Amygdala (tissue), 56 donors: ENCODE results near the gene TGM3.

Experiments used
- DNase-seq, 56 donors: peaks; one replicate each; lab custom pipeline; 2025; lab: John Stamatoyannopoulos, UW

TGM3 gene

GRCh38 chr20:2335096-2335870 lies 39.5 kb downstream of the TGM3 start:
- DNase-seq, result no peak

GRCh38 chr20:2336471-2336870 lies 40.7 kb downstream of the TGM3 start:
- no peak for DNase-seq

- DNase-seq, result no peak
These were observed 41.3 kb downstream of the TGM3 start for GRCh38 chr20:2337142-2337541.

GRCh38 chr20:2338411-2339066 lies 42.7 kb downstream of the TGM3 start:
- no peak for DNase-seq

- no peak for DNase-seq
These were observed 44.3 kb downstream of the TGM3 start for GRCh38 chr20:2340136-2340535.

- no peak for DNase-seq
These were observed 45.0 kb downstream of the TGM3 start for GRCh38 chr20:2340823-2341222.

GRCh38 chr20:2341336-2341735 lies 45.5 kb downstream of the TGM3 start:
- no peak for DNase-seq

- no peak for DNase-seq
These were observed 46.4 kb downstream of the TGM3 start for GRCh38 chr20:2342243-2342642.

- no peak for DNase-seq
These were observed 50.4 kb downstream of the TGM3 start for GRCh38 chr20:2346188-2346587.

- DNase-seq, result no peak
These were observed 52.5 kb downstream of the TGM3 start for GRCh38 chr20:2348336-2348735.

- no peak for DNase-seq
These were observed 54.0 kb downstream of the TGM3 start for GRCh38 chr20:2349801-2350200.

GRCh38 chr20:2350606-2351005 lies 54.8 kb downstream of the TGM3 start:
- DNase-seq, result no peak

- DNase-seq, result no peak
These were observed 57.4 kb downstream of the TGM3 start for GRCh38 chr20:2353231-2353630.

- no peak for DNase-seq
These were observed 61.3 kb downstream of the TGM3 start for GRCh38 chr20:2357114-2357513.

- no peak for DNase-seq
These were observed 62.2 kb downstream of the TGM3 start for GRCh38 chr20:2358006-2358405.

- DNase-seq, result no peak
These were observed 65.3 kb downstream of the TGM3 start for GRCh38 chr20:2361035-2361593.

GRCh38 chr20:2363187-2363586 lies 67.4 kb downstream of the TGM3 start:
- no peak for DNase-seq

GRCh38 chr20:2363587-2363986 lies 67.8 kb downstream of the TGM3 start:
- DNase-seq, result no peak

GRCh38 chr20:2364044-2364443 lies 68.2 kb downstream of the TGM3 start:
- no peak for DNase-seq

- DNase-seq, result no peak
These were observed 69.3 kb downstream of the TGM3 start for GRCh38 chr20:2365091-2365490.

GRCh38 chr20:2365666-2366065 lies 69.9 kb downstream of the TGM3 start:
- no peak for DNase-seq

- DNase-seq, result no peak
These were observed 72.8 kb downstream of the TGM3 start for GRCh38 chr20:2368621-2369020.
